GM20000 (cell line): ENCODE results near the gene DOCK8.

Source experiments
- DNase-seq: peaks from one replicate; pipeline ENCODE4 v3.0.0; 2012; ENCODE audit warnings: low spot score
- CTCF ChIP-seq: IDR thresholded peaks from 2 replicates; pipeline ENCODE4 v1.5.1; 2012; ENCODE audit warnings: mild to moderate bottlenecking, control low read depth; ENCODE audit errors: extremely low read depth, missing control alignments

Gene DOCK8

GRCh38 chr9:486156-486555, 271.5 kb downstream of the DOCK8 start:
- no peak for DNase-seq
- no peak for TF ChIP-seq CTCF

- TF ChIP-seq CTCF: no peak
- no peak for DNase-seq
These were observed 272.8 kb downstream of the DOCK8 start for GRCh38 chr9:487429-487828.

- DNase-seq: no peak
- TF ChIP-seq CTCF: no peak
These were observed 273.8 kb downstream of the DOCK8 start for GRCh38 chr9:488448-488847.

- no peak for DNase-seq
These were observed 274.8 kb downstream of the DOCK8 start for GRCh38 chr9:489198-490197.

GRCh38 chr9:494764-495163, 280.1 kb downstream of the DOCK8 start:
- no peak for TF ChIP-seq CTCF

More at GRCh38 chr9:489198-490197, 274.8 kb downstream of the DOCK8 start:
- no peak for TF ChIP-seq CTCF

GRCh38 chr9:495739-496138, 281.1 kb downstream of the DOCK8 start:
- DNase-seq: no peak
- no peak for TF ChIP-seq CTCF

More at GRCh38 chr9:494764-495163, 280.1 kb downstream of the DOCK8 start:
- DNase-seq: no peak

- no peak for DNase-seq
- TF ChIP-seq CTCF: no peak
These were observed 288.7 kb downstream of the DOCK8 start for GRCh38 chr9:503326-503725.
